Measurements from ENCODE around the gene ATP11A. TPM values are rescaled to one million over a fixed set of nuclear protein-coding genes. Genes with fewer than 3 reads are reported as not detected.

ATP11A gene
- total and polyA plus RNA-seq, 10 of the 15 experiments (the other 5 are each of a cell fraction or from before 2014, with no cell fraction given), result 1.4 to 69.6 (median 14.4) TPM

GRCh38 chr13:112818698-112819045, 128.8 kb downstream of the ATP11A start:
- Histone ChIP-seq H3K79me2 (ENCODE audit: control insufficient read depth, insufficient read depth, low read length) (no peaks in the 10 kb centered on the region), H3K9ac (ENCODE audit: control insufficient read depth, insufficient read depth, low read length) (no peak overlapping the region), H3K4me2 (ENCODE audit: control insufficient read depth, insufficient read depth) (no peak overlapping the region), H3K4me3 (no peak overlapping the region), H3K9me3 (replicated peaks; ENCODE audit: control insufficient read depth, insufficient read depth, low read length) (no peaks in the 10 kb centered on the region), H3K4me1 (ENCODE audit: control insufficient read depth, insufficient read depth, low read length) (no peaks in the 10 kb centered on the region), H4K20me1 (ENCODE audit: control insufficient read depth, insufficient read depth) (no peaks in the 10 kb centered on the region), H2AFZ (ENCODE audit: control insufficient read depth, low read depth, low read length) (no peak overlapping the region), H3K27ac (ENCODE audit: control insufficient read depth, insufficient read depth) (no peak overlapping the region), H3K36me3 (ENCODE audit: control insufficient read depth in 2 of 2, insufficient read depth in 2 of 2, low read length in 1 of 2) (peaks cover 11 to 26% of the 10 kb centered on the region in 2 experiments; a peak in 3 of 4 replicates), H3K27me3 (replicated peaks in 1 of 2; ENCODE audit: control insufficient read depth in 2 of 2, insufficient read depth in 2 of 2, low read length in 1 of 2) (no peaks in the 10 kb centered on the region)
- 94% methylated on average over 7 of the region's 7 CpGs for WGBS (ENCODE audit: insufficient coverage, insufficient replicate concordance, low lambda C conversion rate, missing lambda C conversion rate)
- ATAC-seq (no peak), DNase-seq (ENCODE audit: low read depth, low spot score) (no peak), FAIRE-seq (no peak)
- ChIA-PET SMC1A (ENCODE audit: uncharacterized antibody, unreplicated experiment) (no interaction called here), CTCF (no interaction called here), RAD21 (ENCODE audit: unreplicated experiment) (no interaction called here), POLR2A (no interaction called here)
- BruUV-seq (replicated peaks), result no TSS peak
- intact Hi-C loops (cut with micrococcal nuclease; ENCODE audit: unreplicated experiment), result no loop called here
- no peak for TF ChIP-seq EZH2 (IDR thresholded peaks at IDR 0.05; ENCODE audit: borderline replicate concordance, control insufficient read depth, low read depth, low read length)
- in situ Hi-C loops (cut with MboI), result no loop called here

GRCh38 chr13:112819111-112819510, 129.3 kb downstream of the ATP11A start:
- no peak for DNase-seq (ENCODE audit: low read depth, low spot score)
- Histone ChIP-seq H3K79me2 (ENCODE audit: control insufficient read depth, insufficient read depth, low read length) (no peaks in the 10 kb centered on the region), H3K9ac (ENCODE audit: control insufficient read depth, insufficient read depth, low read length) (no peak overlapping the region), H3K36me3 (ENCODE audit: control insufficient read depth in 2 of 2, insufficient read depth in 2 of 2, low read length in 1 of 2) (peaks cover 11 to 30% of the 10 kb centered on the region in 2 experiments; a peak in 3 of 4 replicates), H3K27me3 (replicated peaks in 1 of 2; ENCODE audit: control insufficient read depth in 2 of 2, insufficient read depth in 2 of 2, low read length in 1 of 2) (no peaks in the 10 kb centered on the region), H2AFZ (ENCODE audit: control insufficient read depth, low read depth, low read length) (no peak overlapping the region), H3K9me3 (replicated peaks; ENCODE audit: control insufficient read depth, insufficient read depth, low read length) (no peaks in the 10 kb centered on the region), H3K4me3 (no peak overlapping the region), H3K4me1 (ENCODE audit: control insufficient read depth, insufficient read depth, low read length) (no peaks in the 10 kb centered on the region), H4K20me1 (ENCODE audit: control insufficient read depth, insufficient read depth) (no peaks in the 10 kb centered on the region), H3K27ac (ENCODE audit: control insufficient read depth, insufficient read depth) (no peak overlapping the region), H3K4me2 (ENCODE audit: control insufficient read depth, insufficient read depth) (no peak overlapping the region)
- in situ Hi-C loops (cut with MboI) (no loop called here), intact Hi-C loops (cut with micrococcal nuclease; ENCODE audit: unreplicated experiment) (no loop called here)
- ChIA-PET CTCF (no interaction called here), POLR2A (no interaction called here), SMC1A (ENCODE audit: uncharacterized antibody, unreplicated experiment) (no interaction called here), RAD21 (ENCODE audit: unreplicated experiment) (no interaction called here)
- no peak for FAIRE-seq
- no TSS peak for BruUV-seq (replicated peaks)
- no peak for ATAC-seq
- 93% methylated on average over 13 of the region's 13 CpGs for WGBS (ENCODE audit: insufficient coverage, insufficient replicate concordance, low lambda C conversion rate, missing lambda C conversion rate)
- TF ChIP-seq ELK1 (IDR thresholded peaks at IDR 0.05; ENCODE audit: low read depth, low read length) (no peak), KAT2A (conservative IDR thresholded peaks at IDR 0.05; ENCODE audit: control insufficient read depth, low read depth, low read length) (no peak), USF1 (IDR thresholded peaks at IDR 0.05; ENCODE audit: borderline replicate concordance, extremely low read length, insufficient read depth, low read depth, low read length) (no peak), MEF2B (IDR thresholded peaks at IDR 0.05; ENCODE audit: partially characterized antibody, poor library complexity, severe bottlenecking) (no peak), HDAC6 (IDR thresholded peaks at IDR 0.05; ENCODE audit: unreplicated experiment) (no peak), LARP7 (IDR thresholded peaks at IDR 0.05) (no peak), HDAC2 (IDR thresholded peaks at IDR 0.05) (no peak), ZBTB4 (CRISPR knock-in tag; IDR thresholded peaks at IDR 0.05) (no peak), ZNF207 (IDR thresholded peaks at IDR 0.05; ENCODE audit: borderline replicate concordance) (no peak), MLLT1 (IDR thresholded peaks at IDR 0.05) (no peak)

Measured in GM12878 (cell line).